OCI-LY7 (cell line): ENCODE results near the gene SLC30A2. TPM values are rescaled to one million over a fixed set of nuclear protein-coding genes. Genes with fewer than 3 reads are reported as not detected.
A peak's percentile ranks its signal among the peaks of the same experiment; 100 is the strongest.

ENCODE experiments used
- BruUV-seq: library from RNA; stranded (reverse); fragments of 400-500 nt; replicated peaks from 2 replicates; lab custom pipeline; 2021; lab: Mats Ljungman, UMichigan
- CTCF ChIA-PET: fragments of 300-600 bp; sonication (Branson Sonifier 250); formaldehyde crosslinking; loops from one replicate; lab custom pipeline; 2022; ENCODE audit warnings: antibody characterized with exemption; ENCODE audit not compliant: unreplicated experiment; lab: Charles Lee
- POLR2A ChIA-PET: fragments of 300-600 bp; sonication (Branson Sonifier 250); formaldehyde crosslinking; loops from one replicate; lab custom pipeline; 2022; ENCODE audit warnings: antibody characterized with exemption; lab: Charles Lee
- DNase-seq: peaks from one replicate; pipeline ENCODE4 v3.0.0-alpha.2; 2015; ENCODE audit warnings: low spot score
- H2AFZ ChIP-seq: fragments of 200-600 bp; sonication (generic), shearing (Covaris generic); 2 replicates; pipeline ENCODE4 v1.6.1; 2014; ENCODE audit warnings: mild to moderate bottlenecking, antibody characterized with exemption, low read length, moderate library complexity
- H3K27ac ChIP-seq: fragments of 200-600 bp; sonication (generic); 2 replicates; pipeline ENCODE4 v1.5.1; 2014; ENCODE audit warnings: mixed run types, low read depth, mild to moderate bottlenecking, moderate library complexity, low read length, inconsistent platforms; ENCODE audit not compliant: poor library complexity, severe bottlenecking
- H3K36me3 ChIP-seq: fragments of 200-600 bp; sonication (generic); 2 replicates; pipeline ENCODE4 v1.6.1; 2014; ENCODE audit warnings: mild to moderate bottlenecking, antibody characterized with exemption, low read length, moderate library complexity, mixed read lengths; ENCODE audit not compliant: insufficient read depth
- H3K4me1 ChIP-seq: fragments of 200-600 bp; sonication (generic); 2 replicates; pipeline ENCODE4 v1.5.1; 2014; ENCODE audit warnings: mild to moderate bottlenecking, low read length; ENCODE audit not compliant: insufficient read depth, poor library complexity, severe bottlenecking
- H3K4me2 ChIP-seq: fragments of 200-600 bp; sonication (generic); 2 replicates; pipeline ENCODE4 v1.6.1; 2014; ENCODE audit warnings: mild to moderate bottlenecking, low read length
- H3K4me3 ChIP-seq: fragments of 200-600 bp; sonication (generic); 2 replicates; pipeline ENCODE4 v1.5.1; 2014; ENCODE audit warnings: mild to moderate bottlenecking, low read depth, low read length; ENCODE audit not compliant: poor library complexity, severe bottlenecking
- H3K79me2 ChIP-seq: fragments of 200-600 bp; sonication (generic); 2 replicates; pipeline ENCODE4 v1.6.1; 2016; ENCODE audit warnings: low read depth, mild to moderate bottlenecking, low read length, moderate library complexity, mixed read lengths; ENCODE audit not compliant: insufficient read depth
- H3K9me2 ChIP-seq: fragments of 200-600 bp; sonication (generic); 2 replicates; pipeline ENCODE4 v1.6.1; 2016; ENCODE audit warnings: mild to moderate bottlenecking, low read length, mixed read lengths; ENCODE audit not compliant: insufficient read depth
- H3K9me3 ChIP-seq: fragments of 200-600 bp; sonication (generic); 2 replicates; pipeline ENCODE4 v1.6.1; 2014; ENCODE audit warnings: mild to moderate bottlenecking, mixed run types, low read length, mixed read lengths
- H4K20me1 ChIP-seq: fragments of 200-600 bp; sonication (generic); 2 replicates; pipeline ENCODE4 v1.6.1; 2014; ENCODE audit warnings: mild to moderate bottlenecking, antibody characterized with exemption, low read length, moderate library complexity, mixed read lengths; ENCODE audit not compliant: insufficient read depth
- EZH2phosphoT487 ChIP-seq: fragments of 200-600 bp; sonication (generic); IDR thresholded peaks from 2 replicates; pipeline ENCODE4 v1.6.1; 2018; ENCODE audit warnings: low read depth, borderline replicate concordance, mild to moderate bottlenecking, mixed run types, antibody characterized with exemption, low read length, moderate library complexity, mixed read lengths
- intact Hi-C: fragments of 100-400 bp; cut with micrococcal nuclease; formaldehyde crosslinking; loops from one replicate; pipeline ENCODE4 v1.10.0; 2022; ENCODE audit not compliant: unreplicated experiment
- total RNA-seq, 2 experiments: library from RNA; depleted of rRNA in 1 of 2; stranded (reverse); fragments of >200 nt in 1 of 2; shearing (Covaris generic) in 1 of 2; gene quantifications; 2 replicates each; pipeline ENCODE4 v1.2.3, GENCODE V29; 2014 to 2022
- TF ChIP-seq, protein P1 (sequence below): fragments of 200-600 bp; sonication (generic); conservative IDR thresholded peaks from 2 replicates; pipeline ENCODE4 v1.5.1; 2014; ENCODE audit warnings: mild to moderate bottlenecking, antibody characterized with exemption, low read length, moderate library complexity, mixed read lengths

Gene SLC30A2
- total RNA-seq, 2 experiments from 2014 or later = not detected

DNA sequence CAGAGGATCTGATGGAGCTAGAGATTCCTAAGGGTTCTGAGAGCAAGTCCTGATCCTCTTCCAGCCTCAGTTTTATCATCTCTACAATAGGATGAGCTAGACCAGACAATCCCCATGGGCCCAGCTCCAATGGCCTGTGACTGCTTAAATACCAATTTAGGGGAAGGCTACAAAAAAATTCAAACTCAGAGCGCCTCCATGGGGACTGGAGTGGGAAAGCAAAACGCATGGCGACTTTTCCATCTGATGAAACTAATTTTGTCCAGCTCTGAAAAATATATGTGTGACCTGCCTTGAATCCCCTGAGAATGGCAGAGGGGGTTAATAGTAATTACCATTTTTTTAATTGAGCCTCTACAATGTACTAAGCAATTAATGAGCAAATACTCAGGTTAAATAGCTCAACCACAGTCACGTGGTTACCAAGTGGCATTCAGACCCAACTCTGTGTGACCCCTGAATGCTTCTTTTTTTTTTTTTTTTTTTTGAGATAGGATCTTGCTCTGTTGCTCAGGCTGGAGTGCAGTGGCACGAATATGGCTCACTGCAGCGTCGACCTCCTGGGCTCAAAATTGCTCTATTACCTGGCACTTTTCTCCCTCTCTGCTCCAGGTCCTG lies 15.9 kb downstream of the SLC30A2 start:
- intact Hi-C loops = no loop called here
- no peak overlapping the region for H3K27ac ChIP-seq
- ChIA-PET POLR2A (interaction anchor here (0.7 to 1.2 kb wide), 3 partner anchors 28 to 204 kb away, joined by 3 to 4 read pairs (median 3); partner anchors contain the start of gene CEP85), CTCF (no interaction called here)
- TF ChIP-seq, protein P1, sequence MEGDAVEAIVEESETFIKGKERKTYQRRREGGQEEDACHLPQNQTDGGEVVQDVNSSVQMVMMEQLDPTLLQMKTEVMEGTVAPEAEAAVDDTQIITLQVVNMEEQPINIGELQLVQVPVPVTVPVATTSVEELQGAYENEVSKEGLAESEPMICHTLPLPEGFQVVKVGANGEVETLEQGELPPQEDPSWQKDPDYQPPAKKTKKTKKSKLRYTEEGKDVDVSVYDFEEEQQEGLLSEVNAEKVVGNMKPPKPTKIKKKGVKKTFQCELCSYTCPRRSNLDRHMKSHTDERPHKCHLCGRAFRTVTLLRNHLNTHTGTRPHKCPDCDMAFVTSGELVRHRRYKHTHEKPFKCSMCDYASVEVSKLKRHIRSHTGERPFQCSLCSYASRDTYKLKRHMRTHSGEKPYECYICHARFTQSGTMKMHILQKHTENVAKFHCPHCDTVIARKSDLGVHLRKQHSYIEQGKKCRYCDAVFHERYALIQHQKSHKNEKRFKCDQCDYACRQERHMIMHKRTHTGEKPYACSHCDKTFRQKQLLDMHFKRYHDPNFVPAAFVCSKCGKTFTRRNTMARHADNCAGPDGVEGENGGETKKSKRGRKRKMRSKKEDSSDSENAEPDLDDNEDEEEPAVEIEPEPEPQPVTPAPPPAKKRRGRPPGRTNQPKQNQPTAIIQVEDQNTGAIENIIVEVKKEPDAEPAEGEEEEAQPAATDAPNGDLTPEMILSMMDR = peak; percentile 51
- TF ChIP-seq EZH2phosphoT487 = no peak
- H3K9me2 ChIP-seq = no peaks in the 10 kb centered on the region
- no peak for DNase-seq
- no TSS peak for BruUV-seq
- peaks cover 6% of the 10 kb centered on the region for H3K4me1 ChIP-seq
- H3K79me2 ChIP-seq = no peaks in the 10 kb centered on the region
- no peaks in the 10 kb centered on the region for H4K20me1 ChIP-seq
- no peak overlapping the region for H2AFZ ChIP-seq
- H3K36me3 ChIP-seq = no peaks in the 10 kb centered on the region
- no peaks in the 10 kb centered on the region for H3K9me3 ChIP-seq
- no peak overlapping the region for H3K4me2 ChIP-seq
- no peak overlapping the region for H3K4me3 ChIP-seq

DNA sequence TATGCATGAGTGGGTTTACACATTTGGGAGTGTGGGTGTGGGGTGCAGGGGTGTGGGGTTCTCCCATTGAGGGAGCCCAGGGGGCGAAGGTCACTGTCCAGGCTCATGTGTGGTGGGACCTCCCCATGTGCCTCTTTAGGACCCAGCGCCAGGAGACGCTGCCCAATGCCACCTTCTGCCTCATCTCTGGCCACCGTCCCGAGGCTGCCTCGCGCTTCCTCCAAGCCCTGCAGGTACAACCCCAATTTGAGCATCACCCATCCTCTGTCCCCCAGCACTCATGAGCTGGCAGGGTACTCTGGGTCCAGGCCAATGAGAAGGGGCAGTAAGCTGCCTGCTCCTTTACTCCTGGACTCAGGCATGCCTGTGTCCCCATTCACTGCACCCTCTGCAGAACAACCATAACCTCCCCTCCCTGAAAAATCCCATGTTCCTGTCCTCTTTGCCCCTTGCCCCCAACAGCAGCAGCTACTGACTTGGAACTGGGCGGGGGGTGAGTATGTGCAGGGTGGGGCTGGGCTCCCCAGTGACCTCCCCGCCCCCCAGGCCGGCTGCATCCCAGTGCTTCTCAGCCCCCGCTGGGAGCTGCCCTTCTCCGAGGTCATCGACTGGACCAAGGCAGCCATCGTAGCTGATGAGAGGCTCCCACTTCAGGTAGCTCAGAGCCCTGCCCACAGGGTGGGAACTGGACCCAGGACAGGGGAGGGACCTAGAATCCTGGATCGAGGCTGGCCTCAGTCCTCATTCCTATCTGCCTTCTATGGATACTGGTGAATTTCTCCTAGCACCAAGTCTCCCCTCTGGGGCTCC lies 16.7 kb downstream of the SLC30A2 start:
- no peak overlapping the region for H3K4me2 ChIP-seq
- POLR2A ChIA-PET = interaction anchor here (0.7 to 1.2 kb wide), 3 partner anchors 27 to 205 kb away, joined by 3 to 4 read pairs (median 3); partner anchors contain the start of gene CEP85
- H3K4me3 ChIP-seq = no peak overlapping the region
- no peak overlapping the region for H3K27ac ChIP-seq
- intact Hi-C loops = no loop called here
- H3K9me3 ChIP-seq = no peaks in the 10 kb centered on the region
- no peaks in the 10 kb centered on the region for H3K4me1 ChIP-seq
- no peaks in the 10 kb centered on the region for H3K79me2 ChIP-seq
- CTCF ChIA-PET = no interaction called here
- no TSS peak for BruUV-seq
- no peaks in the 10 kb centered on the region for H3K9me2 ChIP-seq
- H2AFZ ChIP-seq = no peak overlapping the region
- no peak for DNase-seq
- H3K36me3 ChIP-seq = no peaks in the 10 kb centered on the region
- TF ChIP-seq, protein P1 = no peak
- no peak for TF ChIP-seq EZH2phosphoT487
- H4K20me1 ChIP-seq = no peaks in the 10 kb centered on the region
